Measurements from ENCODE around the gene SMAD3.

DNA sequence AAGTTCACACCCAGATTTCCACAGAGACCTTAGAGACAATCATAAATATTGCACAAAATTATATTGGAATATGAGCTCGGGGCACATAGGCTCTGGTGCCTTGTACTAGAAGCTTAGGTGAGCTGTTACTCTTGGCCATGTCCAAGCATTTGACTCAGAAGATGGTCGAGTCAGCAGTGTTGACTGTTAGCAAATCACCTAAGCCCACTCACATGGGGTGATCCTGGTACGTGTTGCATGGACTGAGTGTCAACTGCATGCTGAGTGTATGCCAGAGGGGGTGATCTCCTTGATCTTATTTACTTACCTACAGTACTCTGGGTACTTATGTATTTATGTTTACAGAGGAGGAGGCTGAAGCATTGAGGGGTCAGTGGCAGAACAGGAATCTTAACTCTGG, 14.0 kb downstream of the SMAD3 start:
- no peak for TF ChIP-seq CREB1 (IDR thresholded peaks at IDR 0.05; ENCODE audit: low read depth)
- TF ChIP-seq JUND (IDR thresholded peaks at IDR 0.05; ENCODE audit: low read depth, low read length) = no peak
- TF ChIP-seq IKZF1 (conservative IDR thresholded peaks at IDR 0.05) = no peak
- no peak for TF ChIP-seq MEF2B (IDR thresholded peaks at IDR 0.05; ENCODE audit: partially characterized antibody, poor library complexity, severe bottlenecking)
- TF ChIP-seq SMC3 (IDR thresholded peaks at IDR 0.05; ENCODE audit: borderline replicate concordance, low read length) = no peak
- TF ChIP-seq, protein P1, sequence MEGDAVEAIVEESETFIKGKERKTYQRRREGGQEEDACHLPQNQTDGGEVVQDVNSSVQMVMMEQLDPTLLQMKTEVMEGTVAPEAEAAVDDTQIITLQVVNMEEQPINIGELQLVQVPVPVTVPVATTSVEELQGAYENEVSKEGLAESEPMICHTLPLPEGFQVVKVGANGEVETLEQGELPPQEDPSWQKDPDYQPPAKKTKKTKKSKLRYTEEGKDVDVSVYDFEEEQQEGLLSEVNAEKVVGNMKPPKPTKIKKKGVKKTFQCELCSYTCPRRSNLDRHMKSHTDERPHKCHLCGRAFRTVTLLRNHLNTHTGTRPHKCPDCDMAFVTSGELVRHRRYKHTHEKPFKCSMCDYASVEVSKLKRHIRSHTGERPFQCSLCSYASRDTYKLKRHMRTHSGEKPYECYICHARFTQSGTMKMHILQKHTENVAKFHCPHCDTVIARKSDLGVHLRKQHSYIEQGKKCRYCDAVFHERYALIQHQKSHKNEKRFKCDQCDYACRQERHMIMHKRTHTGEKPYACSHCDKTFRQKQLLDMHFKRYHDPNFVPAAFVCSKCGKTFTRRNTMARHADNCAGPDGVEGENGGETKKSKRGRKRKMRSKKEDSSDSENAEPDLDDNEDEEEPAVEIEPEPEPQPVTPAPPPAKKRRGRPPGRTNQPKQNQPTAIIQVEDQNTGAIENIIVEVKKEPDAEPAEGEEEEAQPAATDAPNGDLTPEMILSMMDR (IDR thresholded peaks at IDR 0.05 in 2 of 3, conservative IDR thresholded peaks at IDR 0.05 in 1 of 3; ENCODE audit: control insufficient read depth in 2 of 3, extremely low read depth in 1 of 3, insufficient read depth in 1 of 3, low read depth in 3 of 3, low read length in 3 of 3) = no peak
- no peak for TF ChIP-seq NR2C2 (IDR thresholded peaks at IDR 0.05; ENCODE audit: borderline replicate concordance, control insufficient read depth, insufficient read length, low read depth)
